ENCODE data around the gene RABGAP1L.

- no peak for TF ChIP-seq CTCF (conservative IDR thresholded peaks at IDR 0.05)
- TF ChIP-seq ZFX (IDR thresholded peaks at IDR 0.05) = no peak
Observed at GRCh38 chr1:174123843-174124242, 35.5 kb upstream of the RABGAP1L start.

Measured in C4-2B (cell line).